WTC11 (cell line): ENCODE measurements around the gene CADM1. TPM values are rescaled to one million over a fixed set of nuclear protein-coding genes. Genes with fewer than 3 reads are reported as not detected.

Source experiments
- ATAC-seq: fragments of 200-7000 bp; cut with Tn5 transposase; 2 replicates; pipeline ENCODE4 v1.10.0; 2021; ENCODE audit warnings: mild to moderate bottlenecking, moderate library complexity
- CTCF ChIA-PET: fragments of 300-600 bp; sonication (Branson Sonifier 250); formaldehyde crosslinking; loops from one replicate; lab custom pipeline; 2021; ENCODE audit warnings: antibody characterized with exemption; lab: Charles Lee
- POLR2A ChIA-PET: fragments of 350-600 bp; sonication (Branson Sonifier 250); formaldehyde crosslinking; loops from one replicate; lab custom pipeline; 2021; ENCODE audit warnings: antibody characterized with exemption; lab: Charles Lee
- DNase-seq: peaks from one replicate; pipeline ENCODE4 v3.0.0; 2021; ENCODE audit warnings: low spot score
- H3K27ac Mint-ChIP-seq: 2 replicates; pipeline ENCODE4 v1.8.0; 2021; ENCODE audit warnings: mixed read lengths
- H3K27me3 Mint-ChIP-seq: 2 replicates; pipeline ENCODE4 v1.8.0; 2021; ENCODE audit warnings: low read depth, mild to moderate bottlenecking, moderate library complexity, mixed read lengths
- H3K36me3 Mint-ChIP-seq: 2 replicates; pipeline ENCODE4 v1.8.0; 2021; ENCODE audit warnings: mixed read lengths
- H3K4me1 Mint-ChIP-seq: 2 replicates; pipeline ENCODE4 v1.8.0; 2022; ENCODE audit warnings: mixed read lengths
- H3K4me3 Mint-ChIP-seq: 2 replicates; pipeline ENCODE4 v1.8.0; 2021; ENCODE audit warnings: mild to moderate bottlenecking, moderate library complexity, mixed read lengths
- H3K9me3 Mint-ChIP-seq: 2 replicates; pipeline ENCODE4 v1.8.0; 2021; ENCODE audit warnings: mixed read lengths
- ATF2 ChIP-seq: sonication (generic); formaldehyde crosslinking; IDR thresholded peaks from 2 replicates; pipeline ENCODE4 v1.8.1; 2022; ENCODE audit warnings: low read depth, missing genetic modification reagents, borderline replicate concordance
- CBFB ChIP-seq: sonication (generic); formaldehyde crosslinking; IDR thresholded peaks from 2 replicates; pipeline ENCODE4 v1.8.1; 2022; ENCODE audit warnings: mild to moderate bottlenecking, low read depth, missing genetic modification reagents
- ERG ChIP-seq: fragments of 250-450 bp; sonication (Bioruptor Pico); IDR thresholded peaks from 2 replicates; pipeline ENCODE4 v1.8.0; 2021; ENCODE audit warnings: mild to moderate bottlenecking
- FOXJ3 ChIP-seq: sonication (generic); formaldehyde crosslinking; IDR thresholded peaks from 2 replicates; pipeline ENCODE4 v1.9.0; 2021; ENCODE audit warnings: missing genetic modification reagents, mild to moderate bottlenecking, borderline replicate concordance
- FOXK1 ChIP-seq: sonication (generic); formaldehyde crosslinking; IDR thresholded peaks from 2 replicates; pipeline ENCODE4 v1.8.0; 2022; ENCODE audit warnings: mild to moderate bottlenecking, moderate library complexity, missing genetic modification reagents
- FOXP1 ChIP-seq: sonication (generic); formaldehyde crosslinking; IDR thresholded peaks from 2 replicates; pipeline ENCODE4 v1.8.0; 2022; ENCODE audit warnings: missing genetic modification reagents, mild to moderate bottlenecking, moderate library complexity, borderline replicate concordance
- IRF2 ChIP-seq: sonication (generic); formaldehyde crosslinking; IDR thresholded peaks from 2 replicates; pipeline ENCODE4 v1.8.0; 2022; ENCODE audit warnings: low read depth, missing genetic modification reagents, borderline replicate concordance
- JUN ChIP-seq: sonication (generic); formaldehyde crosslinking; IDR thresholded peaks from 2 replicates; pipeline ENCODE4 v1.8.0; 2023; ENCODE audit warnings: mild to moderate bottlenecking, missing genetic modification reagents
- KAT7 ChIP-seq: sonication (generic); formaldehyde crosslinking; IDR thresholded peaks from 2 replicates; pipeline ENCODE4 v1.8.1; 2023; ENCODE audit warnings: missing genetic modification reagents, mild to moderate bottlenecking, borderline replicate concordance
- MYBL2 ChIP-seq: sonication (generic); formaldehyde crosslinking; IDR thresholded peaks from 2 replicates; pipeline ENCODE4 v1.8.1; 2023; ENCODE audit warnings: mild to moderate bottlenecking, moderate library complexity, missing genetic modification reagents
- NFE2L1 ChIP-seq: sonication (generic); formaldehyde crosslinking; IDR thresholded peaks from 2 replicates; pipeline ENCODE4 v1.8.1; 2023; ENCODE audit warnings: missing genetic modification reagents
- SMAD4 ChIP-seq: sonication (generic); formaldehyde crosslinking; IDR thresholded peaks from 2 replicates; pipeline ENCODE4 v1.8.0; 2022; ENCODE audit warnings: mild to moderate bottlenecking, missing genetic modification reagents
- TEAD4 ChIP-seq: sonication (generic); formaldehyde crosslinking; IDR thresholded peaks from 2 replicates; pipeline ENCODE4 v1.8.0; 2022; ENCODE audit warnings: mild to moderate bottlenecking, missing genetic modification reagents
- TP53 ChIP-seq: sonication (generic); formaldehyde crosslinking; IDR thresholded peaks from 2 replicates; pipeline ENCODE4 v1.8.1; 2023; ENCODE audit warnings: mild to moderate bottlenecking, missing genetic modification reagents
- USF1 ChIP-seq: sonication (generic); formaldehyde crosslinking; IDR thresholded peaks from 2 replicates; pipeline ENCODE4 v1.8.0; 2022; ENCODE audit warnings: mild to moderate bottlenecking, missing genetic modification reagents
- ZBTB43 ChIP-seq: sonication (generic); formaldehyde crosslinking; IDR thresholded peaks from 2 replicates; pipeline ENCODE4 v1.8.1; 2023; ENCODE audit warnings: mild to moderate bottlenecking, missing genetic modification reagents
- ZNF121 ChIP-seq: sonication (generic); formaldehyde crosslinking; IDR thresholded peaks from 2 replicates; pipeline ENCODE4 v1.8.0; 2023; ENCODE audit warnings: missing genetic modification reagents
- ZNF138 ChIP-seq: sonication (generic); formaldehyde crosslinking; conservative IDR thresholded peaks from 2 replicates; pipeline ENCODE4 v1.8.1; 2022; ENCODE audit warnings: mild to moderate bottlenecking, moderate library complexity, missing genetic modification reagents
- ZNF219 ChIP-seq: sonication (generic); formaldehyde crosslinking; IDR thresholded peaks from 2 replicates; pipeline ENCODE4 v1.8.0; 2023; ENCODE audit warnings: missing genetic modification reagents, mild to moderate bottlenecking, borderline replicate concordance
- ZNF232 ChIP-seq: sonication (generic); formaldehyde crosslinking; IDR thresholded peaks from 2 replicates; pipeline ENCODE4 v1.8.0; 2022; ENCODE audit warnings: mild to moderate bottlenecking, missing genetic modification reagents
- total RNA-seq: library from RNA; stranded (reverse); gene quantifications from 3 replicates; pipeline ENCODE4 v1.2.3, GENCODE V29; 2021
- TF ChIP-seq, protein P1 (sequence below): fragments of 250-450 bp; sonication (Bioruptor Pico); IDR thresholded peaks from 2 replicates; pipeline ENCODE4 v1.9.0; 2021; ENCODE audit warnings: mild to moderate bottlenecking, borderline replicate concordance
- TF ChIP-seq, protein P2 (sequence below): fragments of 250-450 bp; sonication (Bioruptor Pico); IDR thresholded peaks from 2 replicates; pipeline ENCODE4 v2.1.2; 2022; ENCODE audit warnings: mild to moderate bottlenecking, moderate library complexity
- TF ChIP-seq, protein P3 (sequence below): sonication (generic); formaldehyde crosslinking; IDR thresholded peaks from 2 replicates; pipeline ENCODE4 v1.8.0; 2022; ENCODE audit warnings: mild to moderate bottlenecking, missing genetic modification reagents

Gene CADM1
- total RNA-seq, 1 experiment from 2014 or later: 26.8 TPM

DNA sequence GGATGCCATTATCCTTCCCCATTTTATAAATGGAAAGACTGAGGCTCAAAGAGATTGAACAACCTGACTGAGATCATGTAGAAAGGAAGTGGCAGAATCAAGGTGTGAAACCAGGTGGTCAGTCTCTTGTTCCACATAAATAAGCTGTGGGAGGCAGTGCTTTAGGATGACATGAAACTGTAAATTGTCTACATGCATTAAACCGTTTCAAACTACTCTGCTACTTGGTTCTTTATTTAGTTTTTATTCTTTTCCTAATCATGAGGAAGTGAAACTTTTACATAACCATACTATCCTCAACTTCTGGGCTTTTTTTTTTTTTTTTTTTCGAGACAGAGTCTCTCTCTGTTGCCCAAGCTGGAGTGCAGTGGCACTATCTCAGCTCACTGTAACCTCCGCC lies 34.9 kb downstream of the CADM1 start:
- H3K9me3 Mint-ChIP-seq: no peaks in the 10 kb centered on the region; the same call in 1 of the 2 replicates
- no peak for ATAC-seq
- no peaks in the 10 kb centered on the region for H3K36me3 Mint-ChIP-seq
- no peak for DNase-seq
- TF ChIP-seq IRF2 (CRISPR knock-in tag) (no peak), ZNF121 (CRISPR knock-in tag) (no peak), FOXK1 (CRISPR knock-in tag) (no peak), JUN (no peak), ZNF138 (CRISPR knock-in tag) (no peak), FOXJ3 (CRISPR knock-in tag) (no peak), MYBL2 (CRISPR knock-in tag) (no peak), CBFB (CRISPR knock-in tag) (no peak), ATF2 (CRISPR knock-in tag) (no peak), SMAD4 (CRISPR knock-in tag) (no peak), ZNF219 (no peak), ERG (CRISPR knock-in tag) (no peak), ZNF232 (CRISPR knock-in tag) (no peak), USF1 (CRISPR knock-in tag) (no peak)
- TF ChIP-seq, all 79 proteins: peak for 0
- ChIA-PET POLR2A (no interaction called here), CTCF (no interaction called here)
- H3K27me3 Mint-ChIP-seq: peaks cover 13% of the 10 kb centered on the region
- H3K4me3 Mint-ChIP-seq: no peak overlapping the region
- H3K4me1 Mint-ChIP-seq: peaks cover 7% of the 10 kb centered on the region
- H3K27ac Mint-ChIP-seq: no peak overlapping the region

- Mint-ChIP-seq H3K36me3 (no peaks in the 10 kb centered on the region), H3K27ac (no peak overlapping the region), H3K27me3 (no peaks in the 10 kb centered on the region), H3K4me3 (no peak overlapping the region), H3K9me3 (no peaks in the 10 kb centered on the region), H3K4me1 (peaks cover 33% of the 10 kb centered on the region)
- ATAC-seq (no peak), DNase-seq (no peak)
- CTCF ChIA-PET: no interaction called here
- POLR2A ChIA-PET: no interaction called here
- TF ChIP-seq ATF2 (CRISPR knock-in tag) (no peak), TEAD4 (CRISPR knock-in tag) (no peak), KAT7 (CRISPR knock-in tag) (no peak), TP53 (CRISPR knock-in tag) (no peak), FOXP1 (CRISPR knock-in tag) (no peak), ZBTB43 (CRISPR knock-in tag) (no peak), NFE2L1 (CRISPR knock-in tag) (no peak)
- TF ChIP-seq, protein P1, sequence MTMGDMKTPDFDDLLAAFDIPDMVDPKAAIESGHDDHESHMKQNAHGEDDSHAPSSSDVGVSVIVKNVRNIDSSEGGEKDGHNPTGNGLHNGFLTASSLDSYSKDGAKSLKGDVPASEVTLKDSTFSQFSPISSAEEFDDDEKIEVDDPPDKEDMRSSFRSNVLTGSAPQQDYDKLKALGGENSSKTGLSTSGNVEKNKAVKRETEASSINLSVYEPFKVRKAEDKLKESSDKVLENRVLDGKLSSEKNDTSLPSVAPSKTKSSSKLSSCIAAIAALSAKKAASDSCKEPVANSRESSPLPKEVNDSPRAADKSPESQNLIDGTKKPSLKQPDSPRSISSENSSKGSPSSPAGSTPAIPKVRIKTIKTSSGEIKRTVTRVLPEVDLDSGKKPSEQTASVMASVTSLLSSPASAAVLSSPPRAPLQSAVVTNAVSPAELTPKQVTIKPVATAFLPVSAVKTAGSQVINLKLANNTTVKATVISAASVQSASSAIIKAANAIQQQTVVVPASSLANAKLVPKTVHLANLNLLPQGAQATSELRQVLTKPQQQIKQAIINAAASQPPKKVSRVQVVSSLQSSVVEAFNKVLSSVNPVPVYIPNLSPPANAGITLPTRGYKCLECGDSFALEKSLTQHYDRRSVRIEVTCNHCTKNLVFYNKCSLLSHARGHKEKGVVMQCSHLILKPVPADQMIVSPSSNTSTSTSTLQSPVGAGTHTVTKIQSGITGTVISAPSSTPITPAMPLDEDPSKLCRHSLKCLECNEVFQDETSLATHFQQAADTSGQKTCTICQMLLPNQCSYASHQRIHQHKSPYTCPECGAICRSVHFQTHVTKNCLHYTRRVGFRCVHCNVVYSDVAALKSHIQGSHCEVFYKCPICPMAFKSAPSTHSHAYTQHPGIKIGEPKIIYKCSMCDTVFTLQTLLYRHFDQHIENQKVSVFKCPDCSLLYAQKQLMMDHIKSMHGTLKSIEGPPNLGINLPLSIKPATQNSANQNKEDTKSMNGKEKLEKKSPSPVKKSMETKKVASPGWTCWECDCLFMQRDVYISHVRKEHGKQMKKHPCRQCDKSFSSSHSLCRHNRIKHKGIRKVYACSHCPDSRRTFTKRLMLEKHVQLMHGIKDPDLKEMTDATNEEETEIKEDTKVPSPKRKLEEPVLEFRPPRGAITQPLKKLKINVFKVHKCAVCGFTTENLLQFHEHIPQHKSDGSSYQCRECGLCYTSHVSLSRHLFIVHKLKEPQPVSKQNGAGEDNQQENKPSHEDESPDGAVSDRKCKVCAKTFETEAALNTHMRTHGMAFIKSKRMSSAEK (CRISPR knock-in tag): no peak
- TF ChIP-seq, protein P2, sequence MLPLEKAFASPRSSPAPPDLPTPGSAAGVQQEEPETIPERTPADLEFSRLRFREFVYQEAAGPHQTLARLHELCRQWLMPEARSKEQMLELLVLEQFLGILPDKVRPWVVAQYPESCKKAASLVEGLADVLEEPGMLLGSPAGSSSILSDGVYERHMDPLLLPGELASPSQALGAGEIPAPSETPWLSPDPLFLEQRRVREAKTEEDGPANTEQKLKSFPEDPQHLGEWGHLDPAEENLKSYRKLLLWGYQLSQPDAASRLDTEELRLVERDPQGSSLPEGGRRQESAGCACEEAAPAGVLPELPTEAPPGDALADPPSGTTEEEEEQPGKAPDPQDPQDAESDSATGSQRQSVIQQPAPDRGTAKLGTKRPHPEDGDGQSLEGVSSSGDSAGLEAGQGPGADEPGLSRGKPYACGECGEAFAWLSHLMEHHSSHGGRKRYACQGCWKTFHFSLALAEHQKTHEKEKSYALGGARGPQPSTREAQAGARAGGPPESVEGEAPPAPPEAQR: no peak
- TF ChIP-seq, protein P3, sequence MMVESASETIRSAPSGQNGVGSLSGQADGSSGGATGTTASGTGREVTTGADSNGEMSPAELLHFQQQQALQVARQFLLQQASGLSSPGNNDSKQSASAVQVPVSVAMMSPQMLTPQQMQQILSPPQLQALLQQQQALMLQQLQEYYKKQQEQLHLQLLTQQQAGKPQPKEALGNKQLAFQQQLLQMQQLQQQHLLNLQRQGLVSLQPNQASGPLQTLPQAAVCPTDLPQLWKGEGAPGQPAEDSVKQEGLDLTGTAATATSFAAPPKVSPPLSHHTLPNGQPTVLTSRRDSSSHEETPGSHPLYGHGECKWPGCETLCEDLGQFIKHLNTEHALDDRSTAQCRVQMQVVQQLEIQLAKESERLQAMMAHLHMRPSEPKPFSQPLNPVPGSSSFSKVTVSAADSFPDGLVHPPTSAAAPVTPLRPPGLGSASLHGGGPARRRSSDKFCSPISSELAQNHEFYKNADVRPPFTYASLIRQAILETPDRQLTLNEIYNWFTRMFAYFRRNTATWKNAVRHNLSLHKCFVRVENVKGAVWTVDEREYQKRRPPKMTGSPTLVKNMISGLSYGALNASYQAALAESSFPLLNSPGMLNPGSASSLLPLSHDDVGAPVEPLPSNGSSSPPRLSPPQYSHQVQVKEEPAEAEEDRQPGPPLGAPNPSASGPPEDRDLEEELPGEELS (CRISPR knock-in tag): no peak
Observed at GRCh38 chr11:115466122-115466521, 38.1 kb downstream of the CADM1 start.
